Left lung (tissue), 10 donors: ENCODE results near the gene DLGAP1. TPM values are rescaled to one million over a fixed set of nuclear protein-coding genes. Genes with fewer than 3 reads are reported as not detected.
A peak's percentile ranks its signal among the peaks of the same experiment; 100 is the strongest.

Experiments used
- ATAC-seq: fragments of 200-7000 bp; cut with Tn5 transposase; one replicate; pipeline ENCODE4 v1.9.1; 2020; ENCODE audit warnings: moderate library complexity
- DNase-seq, 4 donors: peaks; one replicate each; pipeline ENCODE4 v3.0.0-alpha.2; 2013 to 2020
- H3K27ac ChIP-seq, 2 donors: fragments of 200-600 bp; sonication (generic) in 1 of 2; one replicate each; pipeline versions ENCODE4 v1.5.0 to v1.8.0; 2020 to 2021
- H3K27me3 ChIP-seq, 2 donors: fragments of 200-600 bp; sonication (generic) in 1 of 2; one replicate each; pipeline versions ENCODE4 v1.5.0 to v1.8.0; 2020 to 2021
- H3K36me3 ChIP-seq, 2 donors: fragments of 200-600 bp; sonication (generic) in 1 of 2; one replicate each; pipeline versions ENCODE4 v1.5.0 to v1.8.0; 2020 to 2021
- H3K4me1 ChIP-seq, 2 donors: fragments of 200-600 bp; one replicate each; pipeline ENCODE4 v1.8.0; 2021
- H3K4me3 ChIP-seq, 2 donors: fragments of 200-600 bp; sonication (generic) in 1 of 2; one replicate each; pipeline versions ENCODE4 v1.5.0 to v1.8.0; 2020 to 2021; ENCODE audit warnings: mild to moderate bottlenecking in 1 of 2
- H3K9me3 ChIP-seq, 2 donors: fragments of 200-600 bp; sonication (generic) in 1 of 2; one replicate each; pipeline versions ENCODE4 v1.5.0 to v1.8.0; 2020 to 2021
- intact Hi-C, 2 donors: fragments of 100-400 bp; cut with DNase I; formaldehyde crosslinking; loops; one replicate each; pipeline versions ENCODE4 v1.11.2 to v1.14.2; 2022
- polyA plus RNA-seq, 6 donors: library from polyadenylated mRNA; unstranded; fragments of 120-200 nt; gene quantifications; one replicate each; pipeline ENCODE4 v1.2.1, GENCODE V29; 2013; ENCODE audit not compliant: insufficient read length in 6 of 6
- total RNA-seq, 2 donors: library from RNA; stranded (reverse); fragmentation: NEBNext Ultra II Directional; extraction: Animal tissue kit (Norgen Biotek cat#: 25700); gene quantifications; one replicate each; pipeline ENCODE4 v1.2.1, GENCODE V29; 2021
- TF ChIP-seq, protein P1 (sequence below), 2 donors: fragments of 200-600 bp; sonication (generic) in 1 of 2; IDR thresholded peaks; one replicate each; pipeline versions ENCODE4 v1.5.0 to v1.8.0; 2021; ENCODE audit warnings: antibody characterized with exemption in 2 of 2
- donor health status: DM: no; HTN: yes; CAD: no.
- donor health status: DM: no; HTN: no; CAD: no.

Gene DLGAP1
- total and polyA plus RNA-seq, 8 donors, result 1.6 to 4.0 (median 2.1) TPM

DNA sequence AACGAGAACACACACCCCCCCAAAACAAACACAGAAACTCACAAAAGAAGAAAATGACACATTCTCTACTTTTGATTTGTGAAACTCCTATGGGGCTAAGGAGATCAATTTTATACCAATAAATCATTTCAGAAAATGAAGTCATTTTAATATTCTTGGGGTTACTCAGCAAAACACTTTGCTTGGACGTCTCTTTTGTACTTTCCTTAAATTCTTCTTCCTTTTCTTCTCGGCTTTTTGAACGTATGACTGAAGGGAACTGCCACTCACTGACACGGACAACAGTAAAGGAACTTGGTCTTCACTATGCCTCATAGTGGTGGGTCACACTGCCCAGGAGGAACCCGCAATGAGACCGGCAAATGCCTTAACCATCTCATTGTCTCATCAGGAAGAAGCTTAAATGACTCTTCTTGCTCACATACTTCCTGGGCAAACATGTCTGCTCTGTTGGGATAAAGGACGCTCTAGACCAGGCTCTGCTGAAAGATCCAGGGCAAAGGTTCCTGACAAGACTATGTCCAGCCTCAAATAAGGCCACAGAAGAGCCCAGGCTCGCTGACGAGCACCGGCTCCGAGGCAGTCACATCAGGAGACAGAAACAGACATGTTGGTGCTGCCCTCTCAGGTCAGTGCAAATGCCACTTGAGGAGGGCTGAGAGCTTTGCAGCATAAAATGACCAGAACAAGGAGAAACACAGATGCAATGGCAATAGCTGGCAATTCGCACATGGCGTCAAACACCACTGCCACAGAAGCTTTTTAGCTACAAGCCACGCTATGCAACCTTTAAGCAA is 799.7 kb downstream of the DLGAP1 start:
- TF ChIP-seq, protein P1, sequence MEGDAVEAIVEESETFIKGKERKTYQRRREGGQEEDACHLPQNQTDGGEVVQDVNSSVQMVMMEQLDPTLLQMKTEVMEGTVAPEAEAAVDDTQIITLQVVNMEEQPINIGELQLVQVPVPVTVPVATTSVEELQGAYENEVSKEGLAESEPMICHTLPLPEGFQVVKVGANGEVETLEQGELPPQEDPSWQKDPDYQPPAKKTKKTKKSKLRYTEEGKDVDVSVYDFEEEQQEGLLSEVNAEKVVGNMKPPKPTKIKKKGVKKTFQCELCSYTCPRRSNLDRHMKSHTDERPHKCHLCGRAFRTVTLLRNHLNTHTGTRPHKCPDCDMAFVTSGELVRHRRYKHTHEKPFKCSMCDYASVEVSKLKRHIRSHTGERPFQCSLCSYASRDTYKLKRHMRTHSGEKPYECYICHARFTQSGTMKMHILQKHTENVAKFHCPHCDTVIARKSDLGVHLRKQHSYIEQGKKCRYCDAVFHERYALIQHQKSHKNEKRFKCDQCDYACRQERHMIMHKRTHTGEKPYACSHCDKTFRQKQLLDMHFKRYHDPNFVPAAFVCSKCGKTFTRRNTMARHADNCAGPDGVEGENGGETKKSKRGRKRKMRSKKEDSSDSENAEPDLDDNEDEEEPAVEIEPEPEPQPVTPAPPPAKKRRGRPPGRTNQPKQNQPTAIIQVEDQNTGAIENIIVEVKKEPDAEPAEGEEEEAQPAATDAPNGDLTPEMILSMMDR (IDR thresholded peaks at IDR 0.05), result no peak
- peaks cover 0 to 28% of the 10 kb centered on the region in 2 donors for H3K4me1 ChIP-seq
- DNase-seq, result no peak
- no peaks in the 10 kb centered on the region for H3K9me3 ChIP-seq
- no peak overlapping the region for H3K4me3 ChIP-seq
- no peaks in the 10 kb centered on the region for H3K27me3 ChIP-seq
- peak overlapping the region; percentile 0 to 20 for H3K27ac ChIP-seq
- peak; percentile 13 for ATAC-seq
- intact Hi-C loops, result no loop called here
- H3K36me3 ChIP-seq, result no peaks in the 10 kb centered on the region

DNA sequence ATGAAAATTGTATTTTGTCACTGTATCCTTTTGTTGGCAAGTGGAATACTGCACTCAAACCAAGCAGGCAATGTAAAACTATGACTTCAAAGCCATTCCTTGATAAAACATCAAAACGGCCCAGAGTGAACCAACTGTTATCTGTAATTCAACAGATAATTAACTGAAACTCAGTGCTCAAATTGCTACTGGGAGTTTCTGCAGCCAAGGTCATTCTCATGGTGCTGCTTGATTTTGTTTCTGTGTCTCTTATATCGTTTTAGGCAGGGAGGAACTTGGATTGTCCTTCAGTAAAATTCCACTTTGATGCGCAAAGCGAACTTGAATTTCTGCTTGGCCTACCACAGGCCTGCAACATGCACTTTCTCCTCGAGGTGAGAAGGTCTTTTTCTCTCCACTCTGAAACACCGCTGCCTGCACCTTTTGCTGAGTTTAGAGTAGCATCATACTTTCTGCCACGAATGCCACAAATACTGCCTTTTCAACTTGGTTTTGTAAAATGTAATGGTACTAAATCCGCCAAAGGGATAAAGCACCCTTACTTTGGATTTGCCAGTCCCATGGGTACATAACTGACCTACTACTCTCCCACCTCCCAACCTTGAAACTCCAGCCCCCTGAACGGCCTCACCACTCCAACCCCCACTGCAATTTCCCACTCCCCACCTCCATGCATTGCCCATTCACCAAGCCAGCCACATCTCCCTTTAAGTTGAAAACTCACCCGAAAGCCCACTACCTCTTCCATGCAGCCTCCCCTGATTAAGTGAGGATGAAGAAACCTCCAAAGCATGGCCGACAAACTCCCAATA is 800.5 kb downstream of the DLGAP1 start:
- ATAC-seq (peak; percentile 17), DNase-seq (peak in 2 of 4 donors; percentile 75 to 85)
- Histone ChIP-seq H3K9me3 (no peaks in the 10 kb centered on the region), H3K4me3 (no peak overlapping the region), H3K36me3 (no peaks in the 10 kb centered on the region), H3K27ac (peak overlapping the region in 1 of 2 donors; percentile 0), H3K27me3 (no peaks in the 10 kb centered on the region), H3K4me1 (peaks cover 0 to 21% of the 10 kb centered on the region in 2 donors)
- TF ChIP-seq, protein P1 (IDR thresholded peaks at IDR 0.05), result no peak
- intact Hi-C loops, result no loop called here

DNA sequence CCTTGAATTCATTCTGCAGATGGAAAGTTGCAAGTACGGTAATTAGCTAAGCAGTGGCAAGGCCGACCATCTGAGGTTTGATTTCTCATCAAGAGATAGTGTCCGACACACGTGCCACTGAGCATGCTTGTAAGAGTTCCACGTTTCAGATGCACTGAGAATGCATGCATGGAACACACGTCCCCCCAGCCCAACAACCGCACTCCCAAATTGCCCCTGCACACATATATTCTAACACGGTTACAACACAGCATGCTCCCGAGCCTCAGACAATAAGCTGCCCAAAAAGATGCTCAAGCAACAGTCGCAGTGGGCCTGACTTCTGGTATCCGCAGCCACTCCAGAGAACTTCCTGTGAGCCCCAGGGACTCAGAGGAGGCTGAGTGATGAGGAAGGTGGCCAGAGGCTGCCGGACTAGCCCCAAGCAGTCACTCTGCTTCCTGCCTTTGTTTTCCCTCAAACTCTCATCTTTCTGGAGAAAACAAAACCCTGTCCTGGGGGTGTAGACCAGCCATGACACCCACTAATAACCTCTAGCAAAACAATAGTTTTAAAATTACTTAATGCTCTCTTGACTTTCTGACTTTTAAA is 801.2 kb downstream of the DLGAP1 start:
- no peak for ATAC-seq

GRCh38 chr18:3653263-3653850 is 801.8 kb downstream of the DLGAP1 start:
- Histone ChIP-seq H3K27ac (peak overlapping the region in 1 of 2 donors; percentile 39), H3K9me3 (no peaks in the 10 kb centered on the region)

More for the DNA sequence above, 801.2 kb downstream of the DLGAP1 start:
- Histone ChIP-seq H3K36me3 (no peaks in the 10 kb centered on the region), H3K27me3 (no peaks in the 10 kb centered on the region), H3K4me3 (no peak overlapping the region), H3K4me1 (peaks cover 0 to 21% of the 10 kb centered on the region in 2 donors), H3K9me3 (no peaks in the 10 kb centered on the region), H3K27ac (no peak overlapping the region)
- intact Hi-C loops, result no loop called here
- TF ChIP-seq, protein P1 (IDR thresholded peaks at IDR 0.05), result no peak
- no peak for DNase-seq

More at GRCh38 chr18:3653263-3653850, 801.8 kb downstream of the DLGAP1 start:
- Histone ChIP-seq H3K4me3 (no peak overlapping the region), H3K4me1 (peaks cover 0 to 24% of the 10 kb centered on the region in 2 donors), H3K27me3 (no peaks in the 10 kb centered on the region), H3K36me3 (no peaks in the 10 kb centered on the region)
- intact Hi-C loops, result no loop called here
- DNase-seq (no peak), ATAC-seq (no peak)
- TF ChIP-seq, protein P1 (IDR thresholded peaks at IDR 0.05), result no peak
